Activated CD4-positive, alpha-beta memory T cell treated with anti-CD3 and anti-CD28 coated beads, Interleukin-2, amount 10 ng/mL, durations not matched to agents 7 days and 5 days (primary cell): ENCODE data around the gene PRDM16. TPM values are rescaled to one million over a fixed set of nuclear protein-coding genes. Genes with fewer than 3 reads are reported as not detected.

Source experiments
- CTCF ChIA-PET: fragments of 350-600 bp; sonication (Branson Sonifier 250); formaldehyde crosslinking; loops from one replicate; lab custom pipeline; 2021; ENCODE audit warnings: antibody characterized with exemption, inconsistent platforms; lab: Charles Lee
- POLR2A ChIA-PET: fragments of 350-600 bp; sonication (Branson Sonifier 250); formaldehyde crosslinking; loops from one replicate; lab custom pipeline; 2021; ENCODE audit warnings: antibody characterized with exemption; lab: Charles Lee
- DNase-seq: peaks from one replicate; pipeline ENCODE4 v3.0.0-alpha.2; 2020
- H3K27ac Mint-ChIP-seq: one replicate; pipeline ENCODE4 v1.8.0; 2021; ENCODE audit warnings: mild to moderate bottlenecking, mixed read lengths
- H3K27me3 Mint-ChIP-seq: one replicate; pipeline ENCODE4 v1.8.0; 2021; ENCODE audit warnings: mixed read lengths
- H3K36me3 Mint-ChIP-seq: one replicate; pipeline ENCODE4 v1.8.0; 2021; ENCODE audit warnings: low read depth, mixed read lengths
- H3K4me1 Mint-ChIP-seq: one replicate; pipeline ENCODE4 v1.8.0; 2021; ENCODE audit warnings: mixed read lengths
- H3K4me3 Mint-ChIP-seq: one replicate; pipeline ENCODE4 v1.8.0; 2021; ENCODE audit warnings: mild to moderate bottlenecking, mixed read lengths
- H3K9me3 Mint-ChIP-seq: one replicate; pipeline ENCODE4 v1.8.0; 2021; ENCODE audit warnings: mixed read lengths
- total RNA-seq, 2 experiments: library from RNA; stranded (reverse); gene quantifications; one replicate each; pipeline ENCODE4 v1.2.3, GENCODE V29; 2021

PRDM16 gene
- total RNA-seq, 2 experiments from 2014 or later = 0.03 to 0.20 TPM

DNA sequence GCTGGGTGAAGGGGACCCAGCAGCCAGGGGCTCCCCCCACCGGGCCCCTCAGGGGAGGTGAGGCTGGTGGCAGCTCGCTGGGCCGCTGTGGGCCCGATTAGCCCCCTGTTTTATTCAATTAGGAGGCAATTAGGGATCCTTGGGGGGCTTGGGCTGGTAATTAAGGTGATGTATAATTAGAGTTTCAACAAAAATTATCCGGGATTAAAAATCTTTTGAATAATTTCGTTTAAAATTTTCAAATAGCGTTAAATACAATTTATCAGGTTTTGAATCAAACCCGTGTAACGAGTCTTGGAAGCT, 4.1 kb downstream of the PRDM16 start:
- Mint-ChIP-seq H3K27ac (no peak overlapping the region), H3K36me3 (no peaks in the 10 kb centered on the region), H3K4me1 (peaks cover 2% of the 10 kb centered on the region), H3K9me3 (no peaks in the 10 kb centered on the region), H3K27me3 (peaks cover 28% of the 10 kb centered on the region), H3K4me3 (no peak overlapping the region)
- POLR2A ChIA-PET = no interaction called here
- no peak for DNase-seq
- CTCF ChIA-PET = no interaction called here

DNA sequence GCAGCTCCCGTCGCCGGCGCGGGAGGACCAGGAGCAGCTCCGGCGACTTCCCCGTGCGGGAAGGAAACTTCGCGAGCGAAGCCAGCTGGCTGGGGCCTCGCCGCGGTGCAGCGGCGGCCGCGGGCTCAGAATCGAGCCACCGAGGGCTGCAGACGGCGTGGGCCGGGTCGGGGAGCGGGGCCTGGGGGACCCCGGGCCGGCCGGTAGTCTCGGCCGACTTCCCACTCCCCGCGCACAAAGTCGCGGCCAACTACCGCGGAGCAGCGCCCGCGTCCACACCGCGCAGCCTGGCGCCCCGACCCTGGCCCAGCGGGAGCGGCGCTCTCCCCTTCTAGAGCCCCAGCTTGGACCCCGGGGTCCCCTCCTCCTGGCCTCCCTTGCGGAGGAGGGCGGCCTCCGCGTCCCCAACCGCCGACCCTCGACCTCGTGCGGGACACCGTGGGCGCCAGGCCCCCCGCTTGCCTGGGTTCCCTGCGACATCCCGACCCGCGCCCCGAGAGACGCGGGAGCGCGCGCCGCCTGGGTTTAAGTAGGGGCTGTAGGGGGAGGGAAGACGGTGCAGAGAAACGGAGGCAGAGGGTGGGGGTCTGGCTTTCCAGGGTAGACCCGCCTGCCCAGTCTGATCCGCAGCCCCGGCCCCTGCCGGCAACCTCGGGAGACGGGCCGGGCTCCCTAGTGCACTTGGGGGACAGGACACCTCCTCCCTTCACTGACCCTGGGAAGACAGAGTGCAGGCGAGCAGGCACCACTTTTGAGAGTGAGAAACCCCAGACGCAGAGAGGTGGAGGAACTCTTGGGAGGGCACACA, 4.7 kb downstream of the PRDM16 start:
- ChIA-PET CTCF (no interaction called here), POLR2A (no interaction called here)
- Mint-ChIP-seq H3K27ac (no peak overlapping the region), H3K4me3 (no peak overlapping the region), H3K9me3 (no peaks in the 10 kb centered on the region), H3K4me1 (peaks cover 2% of the 10 kb centered on the region), H3K27me3 (peaks cover 28% of the 10 kb centered on the region), H3K36me3 (no peaks in the 10 kb centered on the region)
- DNase-seq = no peak

GRCh38 chr1:3074297-3074741, 5.3 kb downstream of the PRDM16 start:
- peaks cover 27% of the 10 kb centered on the region for H3K27me3 Mint-ChIP-seq

DNA sequence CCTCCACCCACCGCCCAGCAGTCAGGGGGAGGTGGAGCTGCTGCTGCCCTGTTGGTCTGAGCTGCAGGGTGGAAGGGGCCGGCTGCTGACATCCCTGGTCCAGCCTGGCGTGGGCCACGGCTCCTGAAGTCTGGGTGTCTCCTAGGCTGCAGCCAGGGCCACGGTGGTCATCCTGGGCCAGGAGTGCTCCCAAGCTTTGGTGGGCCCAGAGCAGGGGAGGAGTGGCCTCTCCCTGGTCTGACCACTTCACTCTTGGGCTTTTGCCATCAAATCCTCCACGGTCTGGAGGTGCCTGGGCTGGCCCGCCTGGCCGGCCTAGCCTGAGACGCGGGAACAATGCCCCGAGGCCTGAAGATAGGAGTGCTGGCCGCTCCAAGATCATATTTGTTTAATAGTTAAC, 5.8 kb downstream of the PRDM16 start:
- DNase-seq = no peak
- Mint-ChIP-seq H3K27ac (no peak overlapping the region), H3K9me3 (no peaks in the 10 kb centered on the region), H3K4me3 (no peak overlapping the region), H3K36me3 (no peaks in the 10 kb centered on the region), H3K4me1 (no peaks in the 10 kb centered on the region), H3K27me3 (peaks cover 27% of the 10 kb centered on the region)
- CTCF ChIA-PET = no interaction called here
- POLR2A ChIA-PET = no interaction called here

More at GRCh38 chr1:3074297-3074741, 5.3 kb downstream of the PRDM16 start:
- H3K27ac Mint-ChIP-seq = no peak overlapping the region
- DNase-seq = no peak
- POLR2A ChIA-PET = no interaction called here
- H3K36me3 Mint-ChIP-seq = no peaks in the 10 kb centered on the region
- CTCF ChIA-PET = no interaction called here
- no peak overlapping the region for H3K4me3 Mint-ChIP-seq
- H3K9me3 Mint-ChIP-seq = no peaks in the 10 kb centered on the region
- H3K4me1 Mint-ChIP-seq = no peaks in the 10 kb centered on the region

GRCh38 chr1:3075666-3076362, 6.8 kb downstream of the PRDM16 start:
- no peaks in the 10 kb centered on the region for H3K4me1 Mint-ChIP-seq
- peaks cover 27% of the 10 kb centered on the region for H3K27me3 Mint-ChIP-seq
- H3K9me3 Mint-ChIP-seq = no peaks in the 10 kb centered on the region
- DNase-seq = no peak
- ChIA-PET POLR2A (no interaction called here), CTCF (no interaction called here)
- no peaks in the 10 kb centered on the region for H3K36me3 Mint-ChIP-seq
- no peak overlapping the region for H3K27ac Mint-ChIP-seq
- H3K4me3 Mint-ChIP-seq = no peak overlapping the region

DNA sequence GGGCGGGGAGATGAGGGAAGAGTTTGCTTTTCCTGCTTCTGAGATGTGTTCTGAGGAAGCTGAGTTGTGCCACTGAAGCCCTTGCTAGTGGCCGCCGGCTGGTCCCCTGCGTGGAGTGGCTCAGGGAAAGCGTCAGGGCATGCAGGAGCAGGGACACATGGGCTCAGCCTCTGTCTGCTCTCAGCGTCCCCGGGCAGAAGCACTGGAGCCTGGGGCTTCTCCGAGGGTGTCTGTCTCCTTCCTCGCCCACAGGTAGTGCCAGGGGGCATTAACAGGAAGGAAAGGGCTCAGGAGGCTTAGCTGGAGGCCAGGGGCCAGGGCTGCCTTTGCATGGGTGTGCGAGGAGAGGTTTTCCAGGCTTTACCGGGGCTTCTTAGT, 7.3 kb downstream of the PRDM16 start:
- Mint-ChIP-seq H3K27me3 (peaks cover 24% of the 10 kb centered on the region), H3K36me3 (no peaks in the 10 kb centered on the region), H3K4me3 (no peak overlapping the region), H3K4me1 (no peaks in the 10 kb centered on the region), H3K9me3 (no peaks in the 10 kb centered on the region), H3K27ac (no peak overlapping the region)
- no peak for DNase-seq
- CTCF ChIA-PET = no interaction called here
- POLR2A ChIA-PET = no interaction called here

GRCh38 chr1:3077081-3077480, 8.1 kb downstream of the PRDM16 start:
- Mint-ChIP-seq H3K36me3 (no peaks in the 10 kb centered on the region), H3K4me3 (no peak overlapping the region), H3K9me3 (no peaks in the 10 kb centered on the region), H3K27ac (no peak overlapping the region), H3K4me1 (no peaks in the 10 kb centered on the region), H3K27me3 (peaks cover 17% of the 10 kb centered on the region)
- DNase-seq = no peak
- ChIA-PET CTCF (no interaction called here), POLR2A (no interaction called here)

GRCh38 chr1:3077561-3077960, 8.6 kb downstream of the PRDM16 start:
- POLR2A ChIA-PET = no interaction called here
- no peaks in the 10 kb centered on the region for H3K9me3 Mint-ChIP-seq
- H3K27me3 Mint-ChIP-seq = peaks cover 13% of the 10 kb centered on the region
- DNase-seq = no peak
- H3K27ac Mint-ChIP-seq = no peak overlapping the region
- H3K4me3 Mint-ChIP-seq = no peak overlapping the region
- H3K4me1 Mint-ChIP-seq = no peaks in the 10 kb centered on the region
- no peaks in the 10 kb centered on the region for H3K36me3 Mint-ChIP-seq
- CTCF ChIA-PET = no interaction called here

DNA sequence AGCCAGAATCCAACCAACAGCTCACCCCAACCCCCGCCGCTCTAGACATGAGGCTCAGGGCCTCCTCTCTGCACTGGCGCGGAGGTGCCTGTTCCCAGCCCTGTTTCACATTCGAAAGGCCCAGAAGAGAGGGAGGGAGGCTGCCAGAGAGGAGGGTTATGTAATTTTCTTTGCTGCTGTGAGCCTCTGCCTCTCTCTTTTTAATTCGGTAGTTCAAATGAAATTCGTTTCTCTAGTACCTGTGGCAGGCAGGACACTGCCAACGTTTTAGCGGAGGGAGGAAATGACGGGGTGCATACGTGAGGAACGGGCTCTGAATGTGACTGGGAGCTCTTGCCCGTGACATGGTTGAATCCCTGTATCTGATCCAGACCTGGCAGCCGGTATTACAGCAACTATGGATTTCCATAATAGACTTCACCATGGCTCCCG, 9.4 kb downstream of the PRDM16 start:
- H3K27ac Mint-ChIP-seq = no peak overlapping the region
- POLR2A ChIA-PET = no interaction called here
- no peaks in the 10 kb centered on the region for H3K9me3 Mint-ChIP-seq
- no peak overlapping the region for H3K4me3 Mint-ChIP-seq
- no peak for DNase-seq
- CTCF ChIA-PET = no interaction called here
- H3K36me3 Mint-ChIP-seq = no peaks in the 10 kb centered on the region
- H3K4me1 Mint-ChIP-seq = no peaks in the 10 kb centered on the region
- H3K27me3 Mint-ChIP-seq = peaks cover 13% of the 10 kb centered on the region

DNA sequence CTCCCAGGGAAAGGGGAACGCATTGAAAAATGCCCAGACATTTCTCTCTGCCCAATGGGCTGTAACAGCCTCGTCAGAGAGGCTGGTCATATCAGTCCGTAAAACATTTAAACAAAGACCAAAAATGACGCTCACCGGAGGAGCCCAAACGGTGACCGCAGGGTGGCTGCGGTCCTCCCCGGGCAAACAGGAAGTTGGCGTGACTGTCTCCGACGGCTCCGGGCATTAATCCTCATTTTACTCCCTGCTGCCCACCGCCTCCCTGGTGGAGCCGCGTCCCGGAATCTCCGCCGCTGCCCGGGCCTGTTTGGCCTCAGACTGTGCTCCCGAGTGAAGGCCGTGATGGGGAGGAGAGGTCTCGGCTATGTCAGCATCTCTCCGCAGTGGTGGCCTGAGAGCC, 9.9 kb downstream of the PRDM16 start:
- Mint-ChIP-seq H3K36me3 (no peaks in the 10 kb centered on the region), H3K4me1 (no peaks in the 10 kb centered on the region), H3K4me3 (no peak overlapping the region), H3K27ac (no peak overlapping the region), H3K9me3 (no peaks in the 10 kb centered on the region), H3K27me3 (peaks cover 13% of the 10 kb centered on the region)
- DNase-seq = no peak
- CTCF ChIA-PET = no interaction called here
- POLR2A ChIA-PET = no interaction called here

- no peak for DNase-seq
- peaks cover 9% of the 10 kb centered on the region for H3K27me3 Mint-ChIP-seq
- H3K36me3 Mint-ChIP-seq = no peaks in the 10 kb centered on the region
- no peak overlapping the region for H3K4me3 Mint-ChIP-seq
- H3K27ac Mint-ChIP-seq = no peak overlapping the region
- H3K9me3 Mint-ChIP-seq = no peaks in the 10 kb centered on the region
- ChIA-PET POLR2A (no interaction called here), CTCF (no interaction called here)
- H3K4me1 Mint-ChIP-seq = no peaks in the 10 kb centered on the region
Measured at GRCh38 chr1:3079381-3080052, 10.5 kb downstream of the PRDM16 start.

DNA sequence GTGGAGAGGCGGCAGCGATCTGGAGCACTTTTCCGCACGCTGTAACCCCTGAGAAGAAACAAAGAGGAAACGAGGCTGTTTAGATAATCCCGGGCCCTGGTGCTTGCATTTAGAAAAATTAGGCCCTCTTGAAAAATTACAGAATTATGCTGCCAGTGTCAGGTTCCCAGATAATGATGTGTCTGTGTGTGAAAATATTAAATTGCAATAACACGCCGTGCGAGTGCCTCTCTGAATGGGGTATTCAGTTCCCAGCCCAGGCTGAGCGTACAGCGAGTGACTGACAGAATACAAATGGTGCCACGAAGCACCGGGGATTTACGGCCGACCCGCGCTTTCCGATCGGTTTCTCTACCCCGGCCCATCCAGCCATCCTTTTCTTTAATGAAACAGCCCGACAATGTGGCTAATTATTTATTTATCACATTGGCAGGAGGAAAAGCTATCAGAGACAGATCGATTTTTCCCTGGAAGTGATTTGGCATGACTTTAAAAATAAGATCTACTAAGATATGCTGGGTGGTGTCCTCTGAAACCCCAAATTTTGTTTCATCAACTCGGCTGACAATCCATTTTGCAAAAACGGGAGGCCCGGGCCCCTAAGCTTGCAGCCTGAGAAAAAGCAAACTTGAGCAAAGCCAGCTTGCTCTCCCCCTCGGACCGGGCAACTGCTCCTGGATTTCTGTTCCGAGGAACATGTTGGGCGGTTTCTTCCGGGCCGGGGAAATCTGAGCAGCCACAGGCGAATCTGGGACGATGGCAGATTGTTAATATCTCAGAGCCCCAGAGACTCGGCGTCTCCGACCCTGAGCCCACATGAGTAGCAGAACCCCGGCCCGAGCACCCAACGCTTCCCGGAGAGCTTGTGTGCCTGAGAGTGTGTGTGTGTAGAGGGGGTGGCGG, 11.3 kb downstream of the PRDM16 start:
- H3K27ac Mint-ChIP-seq = no peak overlapping the region
- no peaks in the 10 kb centered on the region for H3K9me3 Mint-ChIP-seq

More for the DNA sequence above, 11.3 kb downstream of the PRDM16 start:
- ChIA-PET CTCF (no interaction called here), POLR2A (no interaction called here)
- no peaks in the 10 kb centered on the region for H3K36me3 Mint-ChIP-seq
- peaks cover 9% of the 10 kb centered on the region for H3K27me3 Mint-ChIP-seq
- H3K4me3 Mint-ChIP-seq = no peak overlapping the region
- no peaks in the 10 kb centered on the region for H3K4me1 Mint-ChIP-seq
- no peak for DNase-seq
